ENCODE measurements around the gene MYB.
"Not testable (repeated sequence)": the region's sequence is repeated elsewhere in the genome, so short reads cannot be mapped to it uniquely, and the experiment has no call there.

Gene MYB

DNA sequence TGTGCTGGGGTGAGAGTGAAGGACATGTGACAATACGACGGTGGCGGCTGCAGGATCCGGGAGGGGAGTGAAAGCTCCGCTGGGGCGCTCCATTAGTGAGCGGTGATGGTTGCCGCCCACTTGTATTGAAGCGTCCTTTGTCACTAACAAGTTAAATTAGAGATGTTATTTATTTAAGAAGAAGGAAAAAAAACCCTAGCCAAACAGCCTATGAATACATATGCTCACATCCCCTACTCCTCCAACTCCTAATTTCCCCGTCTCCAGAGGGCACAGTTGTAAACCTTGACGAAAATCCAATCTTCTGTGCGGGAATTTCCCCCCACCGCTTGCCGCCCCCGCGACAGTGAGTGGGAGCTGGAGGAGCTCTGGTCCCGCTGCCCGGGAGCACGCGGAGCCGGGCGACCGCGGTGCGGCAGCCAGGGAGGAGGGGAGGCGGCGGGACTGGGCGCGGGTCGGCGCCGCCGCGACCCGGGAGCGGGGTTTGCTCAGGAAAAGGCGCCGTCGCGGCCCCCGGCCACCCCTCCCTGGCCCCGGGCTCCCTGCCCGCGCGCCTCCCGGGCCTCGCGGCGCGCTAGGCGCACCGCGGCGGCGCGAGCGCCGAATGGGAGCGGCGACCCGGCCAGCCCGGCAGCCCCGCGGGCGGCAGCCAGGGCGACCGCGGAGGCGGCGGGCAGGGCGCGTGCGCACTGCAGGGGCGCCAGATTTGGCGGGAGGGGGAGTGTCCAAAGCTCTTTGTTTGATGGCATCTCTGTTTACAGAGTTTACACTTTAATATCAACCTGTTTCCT, at the start of gene MYB:
Gene MYB (plus strand): TSS at position 767 of the 791 bp plus-strand sequence. CDS start 206 bp downstream, outside the sequence.
- H3K36me3 Mint-ChIP-seq, result no peaks in the 10 kb centered on the region
- peak within 1 kb of the TSS; percentile 91 for H3K4me3 Mint-ChIP-seq
- peaks cover 1% of the 10 kb centered on the region for H3K27me3 Mint-ChIP-seq
- peak; percentile 72 for ATAC-seq
- H3K9me3 Mint-ChIP-seq, result no peaks in the 10 kb centered on the region
- H3K4me1 Mint-ChIP-seq, result peaks cover 22% of the 10 kb centered on the region
- H3K27ac Mint-ChIP-seq, result peak within 1 kb of the TSS; percentile 89

DNA sequence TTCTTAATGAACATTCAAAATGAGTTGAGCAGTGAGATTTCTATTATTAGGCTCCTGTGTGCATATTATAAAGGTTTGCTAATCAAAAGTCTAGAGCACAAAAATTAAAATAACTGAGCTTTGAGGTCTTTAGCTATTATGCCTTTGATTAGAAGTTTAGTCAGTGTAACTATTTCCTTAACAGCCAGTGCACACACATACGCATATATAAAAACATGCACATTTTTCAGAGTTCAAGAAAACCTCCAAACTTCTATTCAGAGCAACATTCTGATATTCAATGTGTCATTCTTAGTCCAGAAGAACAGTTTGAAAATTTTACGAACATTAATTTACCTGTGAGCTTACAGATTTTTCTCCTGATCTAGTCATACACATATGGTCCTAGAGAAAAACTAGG, 48.3 kb upstream of the MYB start:
- no peak overlapping the region for H3K27ac Mint-ChIP-seq
- H3K4me3 Mint-ChIP-seq, result no peak overlapping the region
- no peaks in the 10 kb centered on the region for H3K36me3 Mint-ChIP-seq
- no peaks in the 10 kb centered on the region for H3K27me3 Mint-ChIP-seq
- no peak for ATAC-seq
- H3K4me1 Mint-ChIP-seq, result peaks cover 23% of the 10 kb centered on the region
- H3K9me3 Mint-ChIP-seq, result no peaks in the 10 kb centered on the region

GRCh38 chr6:135135835-135136234, 45.3 kb upstream of the MYB start:
- no peak for ATAC-seq
- Mint-ChIP-seq H3K27me3 (no peaks in the 10 kb centered on the region), H3K36me3 (no peaks in the 10 kb centered on the region), H3K9me3 (no peaks in the 10 kb centered on the region), H3K4me3 (no peak overlapping the region), H3K4me1 (peaks cover 7% of the 10 kb centered on the region), H3K27ac (no peak overlapping the region)

DNA sequence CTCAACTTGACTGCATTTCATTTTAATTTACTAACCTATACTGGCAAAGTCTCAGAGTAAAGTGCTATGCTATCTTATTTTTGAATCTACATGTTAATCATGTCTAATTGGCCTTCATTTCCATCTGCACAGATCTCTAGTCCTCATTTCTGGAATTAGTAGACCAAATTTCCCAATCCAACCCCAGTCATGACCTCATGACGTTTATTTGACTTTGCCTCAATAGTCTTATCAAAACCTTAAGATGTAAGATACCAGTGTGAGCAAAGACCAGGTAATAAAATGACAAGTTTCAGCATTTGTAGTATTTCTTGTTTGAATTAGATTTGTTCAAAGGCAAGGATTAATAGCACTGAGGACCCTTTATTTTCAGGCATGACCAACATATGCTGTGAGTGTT, 43.3 kb upstream of the MYB start:
- H3K4me3 Mint-ChIP-seq, result no peak overlapping the region
- peaks cover 7% of the 10 kb centered on the region for H3K4me1 Mint-ChIP-seq
- no peak for ATAC-seq
- H3K9me3 Mint-ChIP-seq, result no peaks in the 10 kb centered on the region
- H3K27me3 Mint-ChIP-seq, result no peaks in the 10 kb centered on the region
- no peak overlapping the region for H3K27ac Mint-ChIP-seq
- H3K36me3 Mint-ChIP-seq, result no peaks in the 10 kb centered on the region

DNA sequence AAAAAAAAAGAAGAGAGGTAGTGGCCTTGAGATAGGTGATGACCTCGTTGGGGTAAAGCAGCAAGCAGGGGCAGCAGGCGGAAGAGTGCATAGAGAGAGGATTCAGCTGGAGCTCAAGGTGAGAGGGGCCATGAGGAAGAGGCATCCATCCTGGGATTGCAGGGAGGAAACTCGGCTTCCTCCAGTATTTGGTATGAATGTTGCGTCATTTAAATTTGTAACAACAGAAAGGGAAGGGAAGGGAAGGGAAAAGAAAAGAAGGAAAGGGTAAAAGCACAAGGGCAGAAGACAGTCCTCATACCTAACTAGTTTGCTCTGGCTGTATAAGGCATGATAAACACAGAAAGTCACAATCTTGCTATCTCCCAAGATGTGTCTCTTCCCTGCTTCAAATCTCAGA, 39.9 kb upstream of the MYB start:
- Mint-ChIP-seq H3K4me1 (peaks cover 21% of the 10 kb centered on the region), H3K36me3 (no peaks in the 10 kb centered on the region), H3K27ac (no peak overlapping the region), H3K4me3 (no peak overlapping the region), H3K27me3 (no peaks in the 10 kb centered on the region), H3K9me3 (no peaks in the 10 kb centered on the region)
- ATAC-seq, result no peak

DNA sequence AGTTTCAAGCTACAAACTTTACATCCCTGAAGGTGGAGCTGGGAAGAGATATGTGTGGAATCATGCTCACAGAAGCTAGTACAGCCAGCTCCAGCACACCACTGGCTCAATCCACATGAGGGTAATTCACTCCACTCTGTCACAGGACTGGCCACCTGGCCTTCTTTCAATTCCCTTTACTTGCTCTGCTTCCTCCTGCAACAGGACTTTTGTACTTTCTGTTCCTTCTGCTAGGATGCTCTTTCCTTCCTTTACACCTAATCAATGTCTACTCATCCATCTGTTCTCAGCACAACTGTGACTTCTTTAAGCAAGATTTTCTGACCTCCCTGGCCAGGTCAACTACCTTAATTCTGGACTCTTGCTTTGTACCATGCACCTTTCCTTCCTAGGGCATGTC, 39.4 kb upstream of the MYB start:
- H3K4me3 Mint-ChIP-seq, result no peak overlapping the region
- no peaks in the 10 kb centered on the region for H3K9me3 Mint-ChIP-seq
- no peaks in the 10 kb centered on the region for H3K27me3 Mint-ChIP-seq
- H3K36me3 Mint-ChIP-seq, result no peaks in the 10 kb centered on the region
- H3K4me1 Mint-ChIP-seq, result peaks cover 24% of the 10 kb centered on the region
- H3K27ac Mint-ChIP-seq, result no peak overlapping the region
- peak; percentile 77 for ATAC-seq

GRCh38 chr6:135142232-135142631, 38.9 kb upstream of the MYB start:
- H3K27ac Mint-ChIP-seq, result not testable (repeated sequence)

GRCh38 chr6:135144673-135145062, 36.4 kb upstream of the MYB start:
- Mint-ChIP-seq H3K36me3 (no peaks in the 10 kb centered on the region), H3K27me3 (no peaks in the 10 kb centered on the region), H3K9me3 (no peaks in the 10 kb centered on the region), H3K27ac (peak overlapping the region; percentile 69), H3K4me3 (no peak overlapping the region), H3K4me1 (peaks cover 24% of the 10 kb centered on the region)
- no peak for ATAC-seq

More at GRCh38 chr6:135142232-135142631, 38.9 kb upstream of the MYB start:
- not testable (repeated sequence) for H3K4me3 Mint-ChIP-seq, ATAC-seq, H3K36me3 Mint-ChIP-seq, H3K27me3 Mint-ChIP-seq, H3K9me3 Mint-ChIP-seq
- H3K4me1 Mint-ChIP-seq, result peaks cover 24% of the 10 kb centered on the region

DNA sequence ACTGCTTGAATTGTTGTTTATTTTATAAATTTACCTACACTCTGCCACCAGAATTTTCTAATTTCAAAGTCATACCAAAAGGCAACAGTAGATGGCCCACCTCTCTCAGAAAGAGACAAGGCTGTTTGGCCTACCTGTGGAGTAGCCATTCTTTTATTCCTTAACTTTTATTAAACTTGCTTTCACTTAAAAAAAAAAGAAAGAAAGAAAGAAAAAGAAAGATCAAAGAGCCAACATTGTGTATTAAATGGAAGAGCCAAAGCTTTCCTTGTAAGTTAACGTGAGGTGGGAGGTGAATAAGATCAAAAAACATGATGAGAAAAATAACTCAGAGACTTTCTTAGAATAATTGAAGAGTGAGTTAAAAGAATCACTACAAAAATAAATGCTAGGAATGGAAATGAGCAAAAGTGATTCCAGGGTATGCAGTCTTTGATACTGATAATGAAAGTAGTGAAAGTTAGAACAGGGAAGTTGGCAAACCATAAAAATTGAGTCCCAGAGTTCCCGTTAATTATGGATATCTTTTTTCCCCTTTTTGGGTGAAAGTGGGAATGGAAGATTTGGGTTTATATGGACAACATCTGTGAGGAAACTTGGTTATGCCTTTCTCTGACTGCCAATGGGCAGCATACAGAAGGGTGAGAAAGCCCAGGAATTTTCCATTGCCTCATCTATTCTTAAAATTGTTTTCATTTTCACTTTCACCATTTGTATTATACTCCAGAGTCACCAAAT, 35.9 kb upstream of the MYB start:
- ATAC-seq, result no peak
- H3K4me1 Mint-ChIP-seq, result peaks cover 24% of the 10 kb centered on the region
- H3K9me3 Mint-ChIP-seq, result no peaks in the 10 kb centered on the region
- H3K36me3 Mint-ChIP-seq, result no peaks in the 10 kb centered on the region
- H3K4me3 Mint-ChIP-seq, result peak overlapping the region; percentile 62
- no peaks in the 10 kb centered on the region for H3K27me3 Mint-ChIP-seq
- H3K27ac Mint-ChIP-seq, result peak overlapping the region; percentile 69

DNA sequence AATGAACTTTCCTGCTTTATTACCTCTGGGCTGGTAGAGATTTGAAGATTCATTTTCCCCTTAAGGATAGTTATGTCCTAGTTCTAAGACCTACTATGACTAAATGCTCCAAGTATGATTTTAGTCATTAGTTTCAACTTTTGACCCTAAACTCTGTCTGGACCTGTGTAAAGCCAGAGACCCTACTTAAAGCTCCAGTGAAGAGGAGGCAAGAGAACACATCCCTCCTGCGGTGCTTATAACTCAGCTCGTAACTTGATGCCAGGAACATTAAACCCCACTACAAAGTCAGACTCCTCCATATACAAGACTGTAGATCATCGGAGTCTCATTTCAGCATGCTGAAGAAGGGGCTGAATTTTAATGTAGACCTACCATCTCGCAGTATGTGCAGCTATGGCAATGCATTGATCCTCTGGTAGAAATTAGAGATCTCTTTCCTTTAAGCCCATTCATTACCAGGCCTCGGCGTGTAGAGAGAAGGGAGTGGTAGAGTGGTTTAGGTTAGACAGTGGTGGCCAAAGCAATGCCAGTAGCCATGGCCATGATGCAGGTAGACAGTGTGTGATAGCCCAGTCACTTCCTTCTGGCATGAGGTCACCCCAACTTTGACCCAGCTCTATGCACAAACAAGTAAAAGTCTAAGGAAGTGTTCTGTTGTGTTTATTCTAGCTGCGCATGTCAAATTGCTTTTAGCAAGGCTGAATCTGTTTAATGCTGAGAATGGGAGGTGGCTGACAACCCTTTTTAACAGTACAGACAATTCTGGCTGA, 34.8 kb upstream of the MYB start:
- Mint-ChIP-seq H3K27me3 (no peaks in the 10 kb centered on the region), H3K27ac (peak overlapping the region; percentile 69), H3K36me3 (no peaks in the 10 kb centered on the region), H3K4me3 (no peak overlapping the region), H3K9me3 (no peaks in the 10 kb centered on the region), H3K4me1 (peaks cover 24% of the 10 kb centered on the region)
- ATAC-seq, result no peak

GRCh38 chr6:135147637-135148592, 33.2 kb upstream of the MYB start:
- ATAC-seq, result no peak
- Mint-ChIP-seq H3K9me3 (no peaks in the 10 kb centered on the region), H3K4me1 (peaks cover 17% of the 10 kb centered on the region), H3K36me3 (no peaks in the 10 kb centered on the region), H3K27me3 (no peaks in the 10 kb centered on the region), H3K4me3 (no peak overlapping the region), H3K27ac (no peak overlapping the region)

GRCh38 chr6:135148889-135149288, 32.2 kb upstream of the MYB start:
- peaks cover 17% of the 10 kb centered on the region for H3K4me1 Mint-ChIP-seq
- no peak overlapping the region for H3K4me3 Mint-ChIP-seq
- no peaks in the 10 kb centered on the region for H3K27me3 Mint-ChIP-seq
- H3K27ac Mint-ChIP-seq, result no peak overlapping the region
- H3K9me3 Mint-ChIP-seq, result no peaks in the 10 kb centered on the region
- no peak for ATAC-seq
- H3K36me3 Mint-ChIP-seq, result no peaks in the 10 kb centered on the region

DNA sequence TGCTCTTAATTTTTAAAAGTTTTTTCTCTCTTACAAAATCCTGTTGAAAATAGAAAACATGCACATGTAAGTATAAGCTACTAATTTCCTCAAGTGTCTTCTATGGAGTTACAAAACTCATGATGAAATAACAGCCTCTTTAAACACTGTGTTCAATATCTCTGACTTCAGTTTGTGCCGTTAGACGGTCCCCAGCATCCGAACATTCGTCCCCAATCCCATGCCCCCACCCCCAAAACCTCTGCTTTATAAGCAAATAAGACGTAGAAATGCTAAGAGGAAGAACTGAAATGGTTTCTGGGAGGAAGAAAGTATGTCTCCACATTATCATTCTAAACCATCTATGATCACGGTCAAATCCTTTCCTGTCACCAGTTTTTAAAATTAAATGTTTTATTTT, 31.7 kb upstream of the MYB start:
- Mint-ChIP-seq H3K27me3 (no peaks in the 10 kb centered on the region), H3K9me3 (no peaks in the 10 kb centered on the region), H3K36me3 (no peaks in the 10 kb centered on the region), H3K4me1 (peaks cover 17% of the 10 kb centered on the region), H3K4me3 (no peak overlapping the region), H3K27ac (no peak overlapping the region)
- ATAC-seq, result no peak

DNA sequence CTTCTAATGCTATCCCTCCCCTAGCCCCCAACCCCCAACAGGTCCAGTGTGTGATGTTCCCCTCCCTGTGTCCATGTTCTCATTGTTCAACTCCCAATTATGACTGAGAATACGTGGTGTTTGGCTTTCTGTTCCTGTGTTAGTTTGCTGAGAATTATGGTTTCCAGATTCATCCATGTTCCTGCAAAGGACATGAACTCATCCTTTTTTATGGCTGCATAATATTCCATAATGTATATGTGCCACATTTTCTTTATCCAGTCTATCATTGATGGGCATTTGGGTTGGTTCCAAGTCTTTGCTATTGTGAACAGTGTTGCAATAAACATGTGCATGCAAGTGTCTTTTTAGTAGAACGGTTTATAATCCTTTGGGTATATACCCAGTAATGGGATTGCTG, 30.6 kb upstream of the MYB start:
- not testable (repeated sequence) for ATAC-seq, H3K36me3 Mint-ChIP-seq, H3K27me3 Mint-ChIP-seq, H3K27ac Mint-ChIP-seq, H3K9me3 Mint-ChIP-seq, H3K4me1 Mint-ChIP-seq, H3K4me3 Mint-ChIP-seq
